Mesendoderm (in vitro differentiated cells): Measurements from ENCODE around the gene FHIP1A.

ENCODE experiments used
- DNase-seq: peaks from one replicate; pipeline ENCODE4 v3.0.0; 2013
- H2AK5ac ChIP-seq: 2 replicates; pipeline ENCODE4 v1.6.1; 2013; ENCODE audit warnings: low read length, inconsistent platforms
- H2BK120ac ChIP-seq: 2 replicates; pipeline ENCODE4 v1.6.1; 2013; ENCODE audit warnings: low read depth, mild to moderate bottlenecking, low read length, moderate library complexity, mixed read lengths
- H2BK15ac ChIP-seq: replicated peaks from 2 replicates; pipeline ENCODE4 v1.6.1; 2013; ENCODE audit warnings: low read depth, mild to moderate bottlenecking, moderate library complexity
- H2BK5ac ChIP-seq: 2 replicates; pipeline ENCODE4 v1.6.1; 2013; ENCODE audit warnings: low read length, inconsistent platforms
- H3K18ac ChIP-seq: 2 replicates; pipeline ENCODE4 v1.6.1; 2013; ENCODE audit warnings: mild to moderate bottlenecking, low read length, mixed read lengths
- H3K23ac ChIP-seq: one replicate; pipeline ENCODE4 v1.6.1; 2013; ENCODE audit warnings: low read length
- H3K27ac ChIP-seq: 2 replicates; pipeline ENCODE4 v1.5.1; 2013; ENCODE audit warnings: low read depth, mild to moderate bottlenecking, inconsistent platforms, low read length, moderate library complexity
- H3K27me3 ChIP-seq: 2 replicates; pipeline ENCODE4 v1.6.1; 2013; ENCODE audit warnings: low read length, control low read depth, mild to moderate bottlenecking, inconsistent platforms; ENCODE audit not compliant: insufficient read depth, poor library complexity
- H3K36me3 ChIP-seq: 2 replicates; pipeline ENCODE4 v1.6.1; 2013; ENCODE audit warnings: low read length, inconsistent platforms; ENCODE audit not compliant: control insufficient read depth, insufficient read depth
- H3K4ac ChIP-seq: one replicate; pipeline ENCODE4 v1.6.1; 2013; ENCODE audit warnings: low read depth, mild to moderate bottlenecking, low read length, moderate library complexity
- H3K4me1 ChIP-seq: 2 replicates; pipeline ENCODE4 v1.6.1; 2013; ENCODE audit warnings: low read depth, low read length, inconsistent platforms; ENCODE audit not compliant: control insufficient read depth
- H3K4me2 ChIP-seq: 2 replicates; pipeline ENCODE4 v1.6.1; 2013; ENCODE audit warnings: low read length
- H3K4me3 ChIP-seq: 2 replicates; pipeline ENCODE4 v1.5.1; 2013; ENCODE audit warnings: mild to moderate bottlenecking, low read length
- H3K56ac ChIP-seq: one replicate; pipeline ENCODE4 v1.6.1; 2013; ENCODE audit warnings: low read length
- H3K79me1 ChIP-seq: 2 replicates; pipeline ENCODE4 v1.6.1; 2013; ENCODE audit warnings: low read length, inconsistent platforms
- H3K79me2 ChIP-seq: 2 replicates; pipeline ENCODE4 v1.6.1; 2013; ENCODE audit warnings: mild to moderate bottlenecking, low read length; ENCODE audit not compliant: control insufficient read depth, insufficient read depth
- H3K9ac ChIP-seq: 2 replicates; pipeline ENCODE4 v1.6.1; 2013; ENCODE audit warnings: low read length, inconsistent platforms
- H4K5ac ChIP-seq: one replicate; pipeline ENCODE4 v1.6.1; 2013; ENCODE audit warnings: low read length
- H4K8ac ChIP-seq: one replicate; pipeline ENCODE4 v1.6.1; 2013; ENCODE audit warnings: low read depth, mild to moderate bottlenecking, control low read depth, low read length, moderate library complexity
- WGBS: extraction: QIAGEN DNeasy Blood & Tissue Kit; methylation state at CpG from one replicate; pipeline ENCODE4 v1.1.7; 2013; ENCODE audit warnings: low lambda C conversion rate, missing lambda C conversion rate; ENCODE audit not compliant: insufficient coverage; ENCODE audit errors: extremely low coverage; 5-methylcytosine and 5-hydroxymethylcytosine counted together

The FHIP1A gene

DNA sequence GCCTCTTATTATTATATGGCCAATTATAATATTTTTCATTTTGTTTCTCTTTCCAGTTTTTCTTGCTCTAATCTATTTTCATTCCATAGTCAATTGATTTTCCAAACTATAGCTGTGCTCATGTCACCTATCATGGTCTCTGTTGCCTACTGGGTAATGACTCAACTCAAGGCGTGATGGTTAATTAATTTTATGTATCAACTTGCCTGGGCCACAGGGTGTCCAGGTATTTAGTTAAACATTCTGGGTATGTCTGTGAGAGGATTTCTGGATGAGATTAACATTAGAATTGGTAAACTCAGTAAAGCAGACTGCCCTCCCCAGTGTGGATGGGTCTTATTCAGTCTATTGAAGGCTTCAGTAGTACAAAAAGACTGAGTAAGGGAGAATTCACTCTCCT lies 9.9 kb downstream of the FHIP1A start:
- Histone ChIP-seq H2AK5ac (no peak overlapping the region), H3K4me1 (no peaks in the 10 kb centered on the region), H3K4me3 (no peak overlapping the region), H3K27ac (no peak overlapping the region), H3K23ac (no peak overlapping the region), H3K36me3 (no peaks in the 10 kb centered on the region), H3K9ac (no peak overlapping the region), H3K79me1 (no peaks in the 10 kb centered on the region), H4K5ac (no peak overlapping the region), H2BK15ac (no peak overlapping the region), H3K56ac (no peak overlapping the region), H2BK120ac (no peak overlapping the region), H3K79me2 (no peaks in the 10 kb centered on the region), H2BK5ac (no peak overlapping the region), H3K27me3 (no peaks in the 10 kb centered on the region), H4K8ac (no peak overlapping the region), H3K4me2 (no peak overlapping the region), H3K18ac (no peak overlapping the region), H3K4ac (no peak overlapping the region)
- no peak for DNase-seq
- WGBS: no CpG with 5 or more reads among the region's 1 CpG

DNA sequence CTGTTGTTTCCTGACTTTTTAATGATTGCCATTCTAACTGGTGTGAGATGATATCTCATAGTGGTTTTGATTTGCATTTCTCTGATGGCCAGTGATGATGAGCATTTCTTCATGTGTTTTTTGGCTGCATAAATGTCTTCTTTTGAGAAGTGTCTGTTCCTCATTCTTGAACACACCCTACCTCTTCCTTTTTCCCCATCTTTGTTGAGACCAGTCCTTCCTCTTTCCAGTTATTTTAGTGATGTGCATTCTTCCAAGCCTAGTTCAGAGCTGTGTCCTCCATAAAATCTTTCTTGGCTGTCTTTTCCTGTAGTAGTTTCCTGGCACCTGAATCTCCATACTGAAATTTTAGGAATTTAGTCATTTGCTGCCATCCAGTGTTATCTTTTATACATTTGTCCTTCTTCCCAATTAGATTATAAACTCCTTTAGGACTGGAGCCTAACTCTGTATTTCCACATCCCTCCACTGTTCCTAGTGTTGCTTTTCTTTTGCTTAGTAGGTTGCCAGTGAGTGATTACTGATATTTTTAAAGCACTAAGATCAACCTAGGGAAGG lies 11.4 kb downstream of the FHIP1A start:
- Histone ChIP-seq H3K4me1 (no peaks in the 10 kb centered on the region), H3K9ac (no peak overlapping the region), H3K4me3 (no peak overlapping the region), H3K4me2 (no peak overlapping the region), H3K56ac (no peak overlapping the region), H3K23ac (no peak overlapping the region), H3K27ac (no peak overlapping the region), H3K18ac (no peak overlapping the region), H3K36me3 (no peaks in the 10 kb centered on the region), H2BK15ac (no peak overlapping the region), H4K5ac (no peak overlapping the region), H3K79me1 (no peaks in the 10 kb centered on the region), H2BK120ac (no peak overlapping the region), H3K27me3 (no peaks in the 10 kb centered on the region), H2BK5ac (no peak overlapping the region), H4K8ac (no peak overlapping the region), H2AK5ac (no peak overlapping the region), H3K4ac (no peak overlapping the region), H3K79me2 (no peaks in the 10 kb centered on the region)
- DNase-seq: no peak

DNA sequence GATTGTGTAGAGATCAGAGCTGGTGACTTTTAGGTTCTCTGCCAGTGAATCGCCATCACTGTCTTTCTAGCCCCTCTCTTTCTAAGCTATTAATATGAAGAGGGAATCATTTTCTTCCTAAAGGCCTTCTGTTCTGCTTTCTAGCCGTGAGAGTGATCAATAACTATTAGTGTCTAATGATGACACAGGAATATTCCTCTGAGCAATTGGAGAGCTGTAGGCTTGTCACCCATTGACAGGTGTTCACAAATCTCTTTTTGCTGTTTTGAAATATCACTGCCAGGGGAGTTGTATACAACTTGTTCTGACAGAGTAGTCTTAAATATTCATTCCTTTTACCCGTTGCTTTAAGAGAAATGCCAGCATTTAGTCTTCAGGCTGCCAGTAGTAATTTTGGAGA lies 13.9 kb downstream of the FHIP1A start:
- Histone ChIP-seq H3K4me2 (no peak overlapping the region), H3K79me1 (no peaks in the 10 kb centered on the region), H3K4me3 (no peak overlapping the region), H3K4me1 (no peaks in the 10 kb centered on the region), H3K79me2 (no peaks in the 10 kb centered on the region), H2BK5ac (no peak overlapping the region), H2AK5ac (no peak overlapping the region), H3K36me3 (no peaks in the 10 kb centered on the region), H2BK120ac (no peak overlapping the region), H2BK15ac (no peak overlapping the region), H4K5ac (no peak overlapping the region), H3K4ac (no peak overlapping the region), H3K56ac (no peak overlapping the region), H3K9ac (no peak overlapping the region), H4K8ac (no peak overlapping the region), H3K27ac (no peak overlapping the region), H3K27me3 (no peaks in the 10 kb centered on the region), H3K23ac (no peak overlapping the region), H3K18ac (no peak overlapping the region)
- no peak for DNase-seq
- WGBS: no CpG with 5 or more reads among the region's 3 CpGs

DNA sequence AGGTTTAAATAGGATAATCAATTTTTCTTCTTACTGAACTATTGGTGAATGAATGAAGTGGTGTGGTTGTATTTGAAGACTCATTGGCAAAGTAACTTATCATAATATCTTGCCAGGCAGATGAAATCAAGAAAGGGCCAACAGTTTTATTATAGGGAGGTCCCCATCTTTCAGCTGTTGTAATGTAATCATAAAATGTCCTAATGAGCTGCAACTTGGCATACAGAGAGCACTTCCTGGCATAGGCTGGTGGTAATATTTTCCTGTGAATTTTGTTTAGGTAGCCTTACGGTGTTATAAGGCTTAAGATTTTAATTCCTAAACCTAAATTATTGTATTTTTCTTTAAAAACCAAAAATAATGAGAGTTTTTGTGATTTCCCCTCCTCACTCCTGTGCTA lies 17.5 kb downstream of the FHIP1A start:
- H4K8ac ChIP-seq: no peak overlapping the region
- H2AK5ac ChIP-seq: no peak overlapping the region

DNA sequence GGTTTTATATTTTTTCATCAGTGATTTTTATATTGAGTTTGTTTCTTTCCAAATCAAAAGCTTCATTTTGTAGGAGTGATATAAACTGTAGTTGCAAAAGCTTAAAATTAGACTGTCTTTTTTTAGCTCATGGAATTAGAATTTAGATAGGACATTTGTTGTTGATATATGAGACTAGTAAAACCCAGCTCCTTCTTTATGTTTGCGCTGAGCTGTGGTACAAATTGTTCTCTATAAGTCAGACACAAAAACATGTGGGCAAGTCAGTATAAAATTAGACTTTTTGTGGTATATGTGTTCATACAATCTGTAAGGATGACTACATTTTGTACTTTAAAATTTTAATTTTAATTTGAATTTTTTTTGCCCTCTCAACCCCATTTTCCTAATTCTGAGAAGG lies 18.3 kb downstream of the FHIP1A start:
- Histone ChIP-seq H3K4me1 (peaks cover 6% of the 10 kb centered on the region), H3K4me3 (no peak overlapping the region), H3K9ac (no peak overlapping the region), H3K27me3 (no peaks in the 10 kb centered on the region), H3K79me1 (no peaks in the 10 kb centered on the region), H2BK120ac (no peak overlapping the region), H2BK5ac (no peak overlapping the region), H3K4me2 (no peak overlapping the region), H3K27ac (no peak overlapping the region), H4K8ac (no peak overlapping the region), H3K23ac (no peak overlapping the region), H4K5ac (no peak overlapping the region), H2BK15ac (no peak overlapping the region), H3K18ac (no peak overlapping the region), H2AK5ac (no peak overlapping the region), H3K36me3 (no peaks in the 10 kb centered on the region), H3K4ac (no peak overlapping the region), H3K56ac (no peak overlapping the region), H3K79me2 (no peaks in the 10 kb centered on the region)
- no peak for DNase-seq
- WGBS: no CpG with 5 or more reads among the region's 1 CpG

More for the DNA sequence above, 17.5 kb downstream of the FHIP1A start:
- H3K4me3 ChIP-seq: no peak overlapping the region
- H3K9ac ChIP-seq: no peak overlapping the region
- no peak overlapping the region for H2BK15ac ChIP-seq
- H2BK120ac ChIP-seq: no peak overlapping the region
- H3K23ac ChIP-seq: no peak overlapping the region
- no peak overlapping the region for H3K27ac ChIP-seq
- peaks cover 5% of the 10 kb centered on the region for H3K4me1 ChIP-seq
- H3K36me3 ChIP-seq: no peaks in the 10 kb centered on the region
- no peak overlapping the region for H3K4ac ChIP-seq
- no peaks in the 10 kb centered on the region for H3K79me2 ChIP-seq
- H3K56ac ChIP-seq: no peak overlapping the region
- H3K79me1 ChIP-seq: no peaks in the 10 kb centered on the region
- no peak overlapping the region for H3K18ac ChIP-seq
- no CpG with 5 or more reads among the region's 1 CpG for WGBS
- H3K4me2 ChIP-seq: no peak overlapping the region
- no peak overlapping the region for H2BK5ac ChIP-seq
- H3K27me3 ChIP-seq: no peaks in the 10 kb centered on the region
- H4K5ac ChIP-seq: no peak overlapping the region
- DNase-seq: no peak

DNA sequence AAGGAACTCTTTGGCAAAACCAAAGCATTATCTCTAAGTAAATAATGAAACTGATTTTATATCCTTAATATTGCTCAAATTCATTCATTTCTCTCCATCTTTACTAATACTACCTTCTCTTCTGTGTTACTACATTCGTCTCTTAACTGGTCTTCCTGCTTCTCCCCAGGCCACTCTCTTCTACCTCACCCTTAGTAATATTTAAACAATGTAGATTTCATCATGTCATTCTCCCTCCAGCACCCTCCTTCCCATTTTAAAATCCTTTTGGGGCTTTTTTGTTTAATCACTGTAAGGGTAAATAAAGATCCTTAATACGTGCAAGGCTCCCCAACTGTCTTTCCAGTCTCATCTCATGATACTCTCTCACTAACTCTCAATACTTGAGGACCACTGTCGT lies 19.4 kb downstream of the FHIP1A start:
- Histone ChIP-seq H3K79me2 (no peaks in the 10 kb centered on the region), H3K23ac (no peak overlapping the region), H3K36me3 (no peaks in the 10 kb centered on the region), H4K5ac (no peak overlapping the region), H3K4me1 (peaks cover 17% of the 10 kb centered on the region), H3K4me2 (no peak overlapping the region), H2BK15ac (no peak overlapping the region), H2BK5ac (no peak overlapping the region), H2AK5ac (no peak overlapping the region), H3K4ac (no peak overlapping the region), H3K56ac (no peak overlapping the region), H3K4me3 (no peak overlapping the region), H3K18ac (no peak overlapping the region), H3K79me1 (peaks cover 2% of the 10 kb centered on the region), H3K9ac (no peak overlapping the region), H3K27me3 (no peaks in the 10 kb centered on the region), H3K27ac (no peak overlapping the region), H4K8ac (no peak overlapping the region), H2BK120ac (no peak overlapping the region)
- 100% methylated on average over 1 of the region's 3 CpGs for WGBS
- DNase-seq: no peak
